C4-2B (cell line): ENCODE data around the gene MAP2K3.
"Not testable (repeated sequence)": the region's sequence is repeated elsewhere in the genome, so short reads cannot be mapped to it uniquely, and the experiment has no call there.

ENCODE experiments used
- CTCF ChIP-seq: fragments of 450-650 bp; conservative IDR thresholded peaks from 2 replicates; pipeline ENCODE4 v1.5.1; 2017; ENCODE audit warnings: mild to moderate bottlenecking
- ZFX ChIP-seq: fragments of 450-650 bp; IDR thresholded peaks from 2 replicates; pipeline ENCODE4 v1.6.1; 2017

- not testable (repeated sequence) for TF ChIP-seq CTCF, ZFX
Observed at GRCh38 chr17:21315246-21316000, 30.9 kb downstream of the MAP2K3 start.
